ENCODE measurements around the gene MYCL. TPM values are rescaled to one million over a fixed set of nuclear protein-coding genes. Genes with fewer than 3 reads are reported as not detected.

MYCL gene
- total RNA-seq, 1 donor from 2014 or later: 17.2 TPM

DNA sequence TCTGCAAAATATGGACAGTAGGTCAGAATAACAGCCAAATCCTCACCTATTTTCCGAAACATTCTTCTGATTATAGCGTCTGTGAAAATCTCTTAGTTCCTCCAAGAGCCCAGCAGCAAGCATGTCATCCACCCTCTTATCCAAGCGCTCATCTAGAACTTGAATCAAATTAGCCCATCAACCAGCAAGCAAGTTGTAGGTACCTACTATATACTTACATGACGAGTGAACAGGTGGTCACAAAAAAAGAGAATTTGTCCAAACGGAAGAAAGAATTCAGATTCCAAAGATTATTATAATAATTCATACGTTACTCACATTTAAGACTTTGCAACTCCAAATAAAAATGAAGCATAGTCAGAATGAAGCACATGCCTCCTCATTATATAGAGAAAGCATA, 53.8 kb downstream of the MYCL start:
- no peak for TF ChIP-seq POLR2A (IDR thresholded peaks at IDR 0.05)
- TF ChIP-seq, protein P1, sequence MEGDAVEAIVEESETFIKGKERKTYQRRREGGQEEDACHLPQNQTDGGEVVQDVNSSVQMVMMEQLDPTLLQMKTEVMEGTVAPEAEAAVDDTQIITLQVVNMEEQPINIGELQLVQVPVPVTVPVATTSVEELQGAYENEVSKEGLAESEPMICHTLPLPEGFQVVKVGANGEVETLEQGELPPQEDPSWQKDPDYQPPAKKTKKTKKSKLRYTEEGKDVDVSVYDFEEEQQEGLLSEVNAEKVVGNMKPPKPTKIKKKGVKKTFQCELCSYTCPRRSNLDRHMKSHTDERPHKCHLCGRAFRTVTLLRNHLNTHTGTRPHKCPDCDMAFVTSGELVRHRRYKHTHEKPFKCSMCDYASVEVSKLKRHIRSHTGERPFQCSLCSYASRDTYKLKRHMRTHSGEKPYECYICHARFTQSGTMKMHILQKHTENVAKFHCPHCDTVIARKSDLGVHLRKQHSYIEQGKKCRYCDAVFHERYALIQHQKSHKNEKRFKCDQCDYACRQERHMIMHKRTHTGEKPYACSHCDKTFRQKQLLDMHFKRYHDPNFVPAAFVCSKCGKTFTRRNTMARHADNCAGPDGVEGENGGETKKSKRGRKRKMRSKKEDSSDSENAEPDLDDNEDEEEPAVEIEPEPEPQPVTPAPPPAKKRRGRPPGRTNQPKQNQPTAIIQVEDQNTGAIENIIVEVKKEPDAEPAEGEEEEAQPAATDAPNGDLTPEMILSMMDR (IDR thresholded peaks at IDR 0.05): no peak
- TF ChIP-seq POLR2AphosphoS5 (IDR thresholded peaks at IDR 0.05; ENCODE audit: insufficient read depth in 1 of 2, low read depth in 1 of 2): no peak
- no peak for DNase-seq (ENCODE audit: extremely low spot score in 2 of 2)
- intact Hi-C loops (cut with DNase I): no loop called here
- no peaks in the 10 kb centered on the region for H3K27me3 ChIP-seq
- H3K27ac ChIP-seq: no peak overlapping the region
- peaks cover 34% of the 10 kb centered on the region for H3K4me1 ChIP-seq
- peaks cover 0 to 23% of the 10 kb centered on the region in 2 donors for H3K36me3 ChIP-seq
- no peak overlapping the region for H3K4me3 ChIP-seq
- H3K9me3 ChIP-seq: no peaks in the 10 kb centered on the region

GRCh38 chr1:39846796-39847195, 54.9 kb downstream of the MYCL start:
- Histone ChIP-seq H3K27me3 (no peaks in the 10 kb centered on the region), H3K4me3 (no peak overlapping the region), H3K9me3 (no peaks in the 10 kb centered on the region), H3K27ac (no peak overlapping the region), H3K36me3 (peaks cover 0 to 32% of the 10 kb centered on the region in 2 donors), H3K4me1 (peaks cover 30% of the 10 kb centered on the region)
- TF ChIP-seq, protein P1 (IDR thresholded peaks at IDR 0.05): no peak
- TF ChIP-seq POLR2AphosphoS5 (IDR thresholded peaks at IDR 0.05; ENCODE audit: insufficient read depth in 1 of 2, low read depth in 1 of 2) (no peak), POLR2A (IDR thresholded peaks at IDR 0.05) (no peak)
- intact Hi-C loops (cut with DNase I): no loop called here
- no peak for DNase-seq (ENCODE audit: extremely low spot score in 2 of 2)

DNA sequence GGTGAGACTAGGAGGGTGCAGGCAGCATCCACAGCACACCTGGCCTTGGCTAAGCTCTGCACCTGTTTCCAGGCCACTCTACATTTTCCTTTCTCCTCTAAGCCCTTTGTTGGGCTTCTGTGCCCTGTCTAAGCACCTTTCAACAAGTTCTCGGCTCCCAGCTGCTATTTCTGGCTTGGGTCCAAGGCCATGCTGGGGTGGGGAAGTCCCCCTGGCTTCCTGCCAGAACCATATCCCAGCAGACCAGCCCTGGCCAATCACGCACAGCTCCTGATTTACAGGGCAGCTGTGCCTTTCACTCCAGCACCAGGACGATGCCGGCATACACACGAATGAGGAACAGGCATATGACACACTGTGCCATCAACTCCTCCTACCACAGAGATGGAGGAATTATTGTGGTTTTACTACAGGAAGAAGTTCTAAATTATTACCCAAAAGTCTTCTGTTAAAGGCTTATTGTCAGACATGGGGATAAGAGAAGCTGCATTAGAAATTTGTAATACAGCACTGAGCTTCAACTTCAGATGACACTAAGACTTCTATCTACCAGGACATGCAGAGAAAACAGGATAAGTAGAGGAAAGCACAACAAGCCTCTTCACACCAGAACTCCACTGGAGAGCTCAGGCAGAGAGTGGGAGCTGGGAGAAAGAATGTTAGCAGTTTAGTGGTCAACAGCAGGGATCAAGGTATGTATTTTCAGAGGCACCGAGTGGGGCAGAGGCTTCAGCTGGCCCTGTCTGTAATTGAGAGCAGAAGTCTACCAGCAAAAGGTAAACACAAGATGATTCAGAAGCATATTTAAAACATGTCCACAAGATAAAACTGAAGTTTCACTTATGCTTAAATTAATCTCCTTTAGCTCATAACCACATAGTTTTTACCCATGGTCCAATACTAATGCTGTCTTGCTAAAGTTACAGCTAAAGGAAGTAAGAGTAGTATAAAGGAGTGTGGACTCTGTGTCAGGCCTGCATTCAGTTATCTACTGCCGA, 55.8 kb downstream of the MYCL start:
- intact Hi-C loops (cut with DNase I): no loop called here
- no peak overlapping the region for H3K4me3 ChIP-seq
- no peaks in the 10 kb centered on the region for H3K9me3 ChIP-seq
- H3K27me3 ChIP-seq: no peaks in the 10 kb centered on the region
- TF ChIP-seq POLR2AphosphoS5 (IDR thresholded peaks at IDR 0.05; ENCODE audit: insufficient read depth in 1 of 2, low read depth in 1 of 2) (no peak), POLR2A (IDR thresholded peaks at IDR 0.05) (no peak)
- TF ChIP-seq, protein P1 (IDR thresholded peaks at IDR 0.05): no peak
- DNase-seq (ENCODE audit: extremely low spot score in 2 of 2): no peak
- peaks cover 30% of the 10 kb centered on the region for H3K4me1 ChIP-seq
- peaks cover 0 to 40% of the 10 kb centered on the region in 2 donors for H3K36me3 ChIP-seq
- no peak overlapping the region for H3K27ac ChIP-seq

Small RNA genes within 50 kb of the gene (small RNA-seq; reads per million reads assigned to genes)
- not detected for gene RF00019

Other genes with a start within 250 kb of the MYCL start
- gene NT5C1A, start 229.8 kb downstream of the MYCL start, total RNA-seq: not detected
- gene HPCAL4, start 210.5 kb downstream of the MYCL start, total RNA-seq: 0.49 TPM
- gene PPIE, start 163.0 kb downstream of the MYCL start, total RNA-seq: 32.4 TPM
- gene OXCT2, start 130.6 kb downstream of the MYCL start, total RNA-seq: not detected
- 0.98 TPM for gene BMP8B, start 113.1 kb downstream of the MYCL start, total RNA-seq
- 16.7 TPM for gene TRIT1, start 18.4 kb downstream of the MYCL start, total RNA-seq
- gene MFSD2A, start 53.2 kb upstream of the MYCL start, total RNA-seq: 56.0 TPM
- gene CAP1, start 138.8 kb upstream of the MYCL start, total RNA-seq: 206 TPM
- gene PPT1, start 195.3 kb upstream of the MYCL start, total RNA-seq: 58.7 TPM